ENCODE results near the gene NPS. TPM values are rescaled to one million over a fixed set of nuclear protein-coding genes. Genes with fewer than 3 reads are reported as not detected.
A peak's percentile ranks its signal among the peaks of the same experiment; 100 is the strongest.

The NPS gene
- total RNA-seq, 1 experiment from 2014 or later = not detected

- no peak for DNase-seq (ENCODE audit: low read depth)
Measured at GRCh38 chr10:127556916-127557315, 7.8 kb downstream of the NPS start.

- DNase-seq (ENCODE audit: low read depth) = no peak
Measured at GRCh38 chr10:127561647-127562046, 12.5 kb downstream of the NPS start.

- DNase-seq (ENCODE audit: low read depth) = no peak
Measured at GRCh38 chr10:127563718-127564553, 14.8 kb downstream of the NPS start.

GRCh38 chr10:127564644-127565043, 15.5 kb downstream of the NPS start:
- DNase-seq (ENCODE audit: low read depth) = no peak

GRCh38 chr10:127565583-127565982, 16.5 kb downstream of the NPS start:
- DNase-seq (ENCODE audit: low read depth) = no peak

GRCh38 chr10:127569210-127569609, 20.1 kb downstream of the NPS start:
- no peak for DNase-seq (ENCODE audit: low read depth)

GRCh38 chr10:127570036-127570435, 20.9 kb downstream of the NPS start:
- peak; percentile 16 for DNase-seq (ENCODE audit: low read depth)

- DNase-seq (ENCODE audit: low read depth) = no peak
Measured at GRCh38 chr10:127571386-127571785, 22.3 kb downstream of the NPS start.

- no peak for DNase-seq (ENCODE audit: low read depth)
Measured at GRCh38 chr10:127576051-127576450, 26.9 kb downstream of the NPS start.

GRCh38 chr10:127576740-127577161, 27.6 kb downstream of the NPS start:
- no peak for DNase-seq (ENCODE audit: low read depth)

GRCh38 chr10:127577376-127578258, 28.5 kb downstream of the NPS start:
- DNase-seq (ENCODE audit: low read depth) = no peak

- DNase-seq (ENCODE audit: low read depth) = no peak
Measured at GRCh38 chr10:127578259-127578960, 29.3 kb downstream of the NPS start.

GRCh38 chr10:127578961-127579305, 29.8 kb downstream of the NPS start:
- no peak for DNase-seq (ENCODE audit: low read depth)

GRCh38 chr10:127579640-127580039, 30.5 kb downstream of the NPS start:
- no peak for DNase-seq (ENCODE audit: low read depth)

- DNase-seq (ENCODE audit: low read depth) = no peak
Measured at GRCh38 chr10:127580822-127581221, 31.7 kb downstream of the NPS start.

GRCh38 chr10:127585519-127586023, 36.5 kb downstream of the NPS start:
- no peak for DNase-seq (ENCODE audit: low read depth)

GRCh38 chr10:127587668-127588365, 38.7 kb downstream of the NPS start:
- no peak for DNase-seq (ENCODE audit: low read depth)

GRCh38 chr10:127592586-127592985, 43.5 kb downstream of the NPS start:
- DNase-seq (ENCODE audit: low read depth) = no peak

- DNase-seq (ENCODE audit: low read depth) = peak; percentile 7
Measured at GRCh38 chr10:127600479-127600878, 51.4 kb downstream of the NPS start.
